Astrocyte of the cerebellum (primary cell): ENCODE data around the gene RBFOX2.
A peak's percentile ranks its signal among the peaks of the same experiment; 100 is the strongest.

ENCODE experiments used
- DNase-seq: peaks from one replicate; pipeline ENCODE4 v3.0.0-alpha.2; 2011; ENCODE audit warnings: low read depth
- H3K4me3 ChIP-seq: 2 replicates; pipeline ENCODE4 v1.5.1; 2011; ENCODE audit warnings: mild to moderate bottlenecking, low read depth, low read length, moderate library complexity
- CTCF ChIP-seq: IDR thresholded peaks from 2 replicates; pipeline ENCODE4 v1.5.1; 2012; ENCODE audit warnings: low read length, low read depth, moderate library complexity, mild to moderate bottlenecking; ENCODE audit errors: missing control alignments
- in situ Hi-C: cut with HindIII; loops from 2 replicates; pipeline ENCODE4 v1.10.0; 2017; ENCODE audit warnings: low sequenced_read_pairs

RBFOX2 gene

GRCh38 chr22:35972559-35972958, 56.1 kb downstream of the RBFOX2 start:
- DNase-seq: no peak
- in situ Hi-C loops: no loop called here
- H3K4me3 ChIP-seq: no peak overlapping the region
- TF ChIP-seq CTCF: no peak

DNA sequence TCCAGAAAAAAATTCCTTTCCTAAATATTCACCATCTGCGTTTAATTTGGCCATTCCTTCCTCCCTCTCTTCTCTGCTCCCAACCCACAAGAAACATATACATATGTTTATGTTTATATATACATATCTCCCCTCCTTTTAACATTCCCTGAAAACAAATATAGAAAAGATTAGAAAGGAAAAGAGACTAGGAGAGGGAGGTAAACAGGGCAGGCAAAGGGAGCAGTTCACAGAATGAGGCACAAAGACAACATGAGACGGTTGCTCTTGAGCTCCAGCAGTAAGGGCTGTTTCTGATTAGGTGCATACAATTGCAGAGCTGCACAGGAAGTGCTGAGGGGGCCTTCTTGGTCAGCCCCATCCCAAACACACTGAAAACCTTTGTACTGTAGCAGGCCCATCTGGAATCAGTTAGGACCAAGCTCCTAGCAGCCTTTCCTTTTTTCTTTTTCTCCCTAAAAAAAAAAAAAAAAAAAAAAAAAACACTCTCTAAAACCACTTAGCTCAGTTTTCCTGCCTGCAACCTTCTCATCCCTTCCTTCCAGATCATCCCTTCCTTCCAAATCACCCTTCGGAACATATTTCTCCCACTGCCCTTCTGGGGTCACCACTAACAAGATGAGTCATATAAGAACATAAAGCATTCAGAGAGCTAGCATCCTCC, 57.0 kb downstream of the RBFOX2 start:
- in situ Hi-C loops: no loop called here
- peak; percentile 86 for DNase-seq
- H3K4me3 ChIP-seq: no peak overlapping the region
- no peak for TF ChIP-seq CTCF

- no peak for TF ChIP-seq CTCF
- no peak for DNase-seq
- in situ Hi-C loops: no loop called here
- H3K4me3 ChIP-seq: no peak overlapping the region
Observed at GRCh38 chr22:35970616-35971455, 57.8 kb downstream of the RBFOX2 start.

DNA sequence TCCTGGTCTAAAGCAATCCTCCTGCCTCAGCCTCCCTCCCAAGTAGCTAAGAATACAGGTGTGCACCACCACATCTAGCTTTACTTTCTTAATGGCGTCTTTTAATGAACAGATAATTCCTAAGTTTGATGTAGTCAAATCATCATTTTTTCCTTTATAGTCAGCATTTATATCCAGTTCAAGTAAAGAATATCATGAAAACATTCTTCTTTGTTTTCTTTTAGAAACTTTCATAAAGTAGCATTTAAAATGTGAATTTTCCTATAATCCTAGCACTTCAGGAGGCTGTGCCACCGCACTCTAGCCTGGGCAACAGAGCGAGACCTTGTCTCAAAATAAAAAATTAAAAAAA, 61.6 kb downstream of the RBFOX2 start:
- in situ Hi-C loops: no loop called here
- H3K4me3 ChIP-seq: no peak overlapping the region
- TF ChIP-seq CTCF: no peak
- DNase-seq: no peak

DNA sequence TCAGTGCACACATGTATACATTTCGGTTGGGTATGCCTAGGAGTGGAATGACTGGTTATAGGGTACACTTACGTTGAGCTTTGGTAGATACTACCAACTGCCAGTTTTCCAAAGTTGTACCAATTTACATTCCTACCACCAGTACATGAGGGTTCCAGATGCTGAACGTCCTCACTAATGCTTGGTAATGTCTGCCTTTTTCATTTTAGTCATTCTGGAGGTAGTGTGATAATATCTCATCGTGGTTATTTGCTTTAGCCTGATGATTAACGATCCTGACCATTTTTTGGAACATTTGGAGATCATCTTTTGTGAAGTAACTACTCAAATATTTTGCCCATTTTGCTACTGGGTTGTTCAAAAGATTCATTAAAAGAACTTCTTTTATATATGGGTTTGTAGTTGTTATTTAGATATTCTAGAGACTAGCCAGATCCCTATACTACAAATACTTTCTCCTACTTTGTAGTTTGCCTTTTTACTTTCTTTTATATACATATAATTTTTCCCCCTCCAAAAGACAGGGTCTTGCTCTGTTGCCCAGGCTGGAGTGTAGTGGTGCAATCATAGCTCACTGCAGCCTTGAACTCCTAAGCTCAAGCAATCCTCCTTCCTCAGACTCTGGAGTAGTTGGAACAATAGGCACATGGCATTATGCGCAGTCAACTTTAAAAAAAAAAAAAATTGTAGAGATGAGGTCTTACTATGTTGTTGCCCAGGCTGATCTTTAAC, 62.1 kb downstream of the RBFOX2 start:
- in situ Hi-C loops: no loop called here
- no peak overlapping the region for H3K4me3 ChIP-seq
- no peak for DNase-seq
- no peak for TF ChIP-seq CTCF

- in situ Hi-C loops: no loop called here
- H3K4me3 ChIP-seq: no peak overlapping the region
- DNase-seq: no peak
- TF ChIP-seq CTCF: no peak
Observed at GRCh38 chr22:35963237-35963810, 65.3 kb downstream of the RBFOX2 start.
